Epithelial cell of esophagus (primary cell): ENCODE data around the gene HNRNPH1.

Source experiments
- DNase-seq: peaks from one replicate; pipeline ENCODE4 v3.0.0; 2010; ENCODE audit warnings: low read depth
- H3K4me3 ChIP-seq: 2 replicates; pipeline ENCODE4 v1.5.1; 2011; ENCODE audit warnings: mild to moderate bottlenecking, low read length, control low read depth
- TF ChIP-seq, protein P1 (sequence below): IDR thresholded peaks from 2 replicates; pipeline ENCODE4 v1.5.1; 2011; ENCODE audit warnings: low read depth, mild to moderate bottlenecking, low read length, control low read depth, inconsistent platforms; ENCODE audit not compliant: insufficient read depth; ENCODE audit errors: missing control alignments

HNRNPH1 gene

DNA sequence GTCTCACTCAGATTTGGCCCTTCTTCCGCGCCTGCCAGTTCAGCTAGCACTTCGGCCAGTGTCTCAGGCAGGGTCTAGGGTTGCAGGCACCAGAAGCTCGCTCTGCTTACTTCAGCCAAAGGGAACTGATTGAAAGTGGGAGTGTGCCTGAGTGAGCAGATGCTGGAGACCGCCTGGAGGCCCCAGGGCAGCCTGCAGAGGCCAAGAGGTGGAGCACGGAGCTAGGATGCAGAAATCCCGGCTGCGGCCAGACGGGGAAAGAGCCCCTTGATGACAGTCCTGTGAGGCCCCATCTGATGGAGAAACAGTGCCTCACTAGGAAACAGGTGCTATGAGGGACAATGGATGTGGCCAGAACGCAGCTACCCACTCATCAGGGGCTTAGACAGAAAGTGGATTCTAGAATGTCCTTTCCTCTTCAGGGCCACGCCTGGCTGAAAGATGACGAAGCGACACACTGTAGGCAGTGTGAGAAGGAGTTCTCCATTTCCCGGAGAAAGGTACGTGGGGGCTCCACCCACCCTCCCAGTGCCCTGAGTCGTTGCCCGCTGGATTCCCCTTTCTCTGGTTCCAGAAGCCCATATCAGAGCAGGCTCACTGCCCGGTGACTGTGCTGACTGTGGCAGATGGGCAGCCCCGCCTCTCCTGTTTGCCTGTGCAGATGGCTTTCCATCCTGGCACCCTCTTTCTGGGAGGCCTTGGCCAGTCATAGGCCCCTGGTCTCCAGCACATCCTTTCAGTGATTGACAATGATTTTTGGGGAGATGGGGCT is 16.1 kb downstream of the HNRNPH1 start:
- TF ChIP-seq, protein P1, sequence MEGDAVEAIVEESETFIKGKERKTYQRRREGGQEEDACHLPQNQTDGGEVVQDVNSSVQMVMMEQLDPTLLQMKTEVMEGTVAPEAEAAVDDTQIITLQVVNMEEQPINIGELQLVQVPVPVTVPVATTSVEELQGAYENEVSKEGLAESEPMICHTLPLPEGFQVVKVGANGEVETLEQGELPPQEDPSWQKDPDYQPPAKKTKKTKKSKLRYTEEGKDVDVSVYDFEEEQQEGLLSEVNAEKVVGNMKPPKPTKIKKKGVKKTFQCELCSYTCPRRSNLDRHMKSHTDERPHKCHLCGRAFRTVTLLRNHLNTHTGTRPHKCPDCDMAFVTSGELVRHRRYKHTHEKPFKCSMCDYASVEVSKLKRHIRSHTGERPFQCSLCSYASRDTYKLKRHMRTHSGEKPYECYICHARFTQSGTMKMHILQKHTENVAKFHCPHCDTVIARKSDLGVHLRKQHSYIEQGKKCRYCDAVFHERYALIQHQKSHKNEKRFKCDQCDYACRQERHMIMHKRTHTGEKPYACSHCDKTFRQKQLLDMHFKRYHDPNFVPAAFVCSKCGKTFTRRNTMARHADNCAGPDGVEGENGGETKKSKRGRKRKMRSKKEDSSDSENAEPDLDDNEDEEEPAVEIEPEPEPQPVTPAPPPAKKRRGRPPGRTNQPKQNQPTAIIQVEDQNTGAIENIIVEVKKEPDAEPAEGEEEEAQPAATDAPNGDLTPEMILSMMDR: no peak
- DNase-seq: no peak
- no peak overlapping the region for H3K4me3 ChIP-seq

DNA sequence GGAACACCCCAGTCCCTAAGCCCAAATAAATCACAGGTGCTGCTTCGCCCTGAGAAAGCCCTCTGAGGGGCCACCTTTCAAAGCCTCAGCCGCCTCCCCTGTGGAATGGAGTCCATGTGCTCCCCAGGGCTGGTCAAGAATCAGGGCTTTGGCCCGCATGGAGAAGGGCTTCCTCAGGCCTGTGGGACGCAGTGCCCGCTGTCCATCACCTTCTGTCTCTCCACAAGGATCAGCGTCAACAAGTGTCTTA is 16.6 kb downstream of the HNRNPH1 start:
- H3K4me3 ChIP-seq: no peak overlapping the region
- TF ChIP-seq, protein P1: no peak
- no peak for DNase-seq

DNA sequence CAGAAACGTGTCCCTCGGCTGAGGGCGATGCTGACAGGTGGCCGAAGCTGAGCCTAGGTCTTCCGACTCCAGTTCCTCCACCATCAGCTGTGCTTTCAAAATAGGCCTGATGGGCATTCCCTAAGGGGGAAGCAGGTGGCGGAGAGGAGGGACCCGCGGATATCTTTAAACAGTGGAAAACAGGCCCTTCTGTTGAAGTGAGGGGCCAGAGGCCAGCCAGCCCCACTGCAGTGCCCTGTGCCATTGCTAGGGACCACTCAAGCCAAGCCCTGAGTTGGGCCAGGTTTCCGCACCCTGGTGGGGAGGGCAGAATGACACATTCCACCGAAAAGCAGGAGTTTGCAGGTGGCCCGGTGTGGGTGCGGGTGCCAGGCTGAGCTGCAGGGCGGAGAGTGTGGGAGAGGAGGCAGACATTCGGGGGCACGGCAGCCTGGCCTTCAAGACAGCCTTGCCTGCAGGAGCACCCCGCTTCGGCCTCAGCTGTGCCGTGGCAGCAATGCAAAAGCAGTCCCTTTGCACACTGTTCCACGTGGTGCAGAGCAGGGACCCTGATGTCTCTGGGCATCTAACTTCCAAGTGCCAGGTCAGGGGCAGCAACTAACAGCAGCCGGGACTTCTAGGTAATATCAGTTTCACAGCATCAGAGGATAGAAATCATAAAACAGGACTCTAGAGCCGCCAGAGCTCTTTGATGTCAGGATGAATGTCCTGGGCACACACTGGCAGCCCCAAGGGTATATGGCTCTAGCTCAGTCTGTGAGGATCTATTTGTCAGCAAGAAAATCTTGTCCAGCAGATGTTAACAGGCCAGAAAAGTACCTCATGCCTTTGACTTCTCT is 17.2 kb downstream of the HNRNPH1 start:
- DNase-seq: no peak
- no peak overlapping the region for H3K4me3 ChIP-seq
- TF ChIP-seq, protein P1: no peak

DNA sequence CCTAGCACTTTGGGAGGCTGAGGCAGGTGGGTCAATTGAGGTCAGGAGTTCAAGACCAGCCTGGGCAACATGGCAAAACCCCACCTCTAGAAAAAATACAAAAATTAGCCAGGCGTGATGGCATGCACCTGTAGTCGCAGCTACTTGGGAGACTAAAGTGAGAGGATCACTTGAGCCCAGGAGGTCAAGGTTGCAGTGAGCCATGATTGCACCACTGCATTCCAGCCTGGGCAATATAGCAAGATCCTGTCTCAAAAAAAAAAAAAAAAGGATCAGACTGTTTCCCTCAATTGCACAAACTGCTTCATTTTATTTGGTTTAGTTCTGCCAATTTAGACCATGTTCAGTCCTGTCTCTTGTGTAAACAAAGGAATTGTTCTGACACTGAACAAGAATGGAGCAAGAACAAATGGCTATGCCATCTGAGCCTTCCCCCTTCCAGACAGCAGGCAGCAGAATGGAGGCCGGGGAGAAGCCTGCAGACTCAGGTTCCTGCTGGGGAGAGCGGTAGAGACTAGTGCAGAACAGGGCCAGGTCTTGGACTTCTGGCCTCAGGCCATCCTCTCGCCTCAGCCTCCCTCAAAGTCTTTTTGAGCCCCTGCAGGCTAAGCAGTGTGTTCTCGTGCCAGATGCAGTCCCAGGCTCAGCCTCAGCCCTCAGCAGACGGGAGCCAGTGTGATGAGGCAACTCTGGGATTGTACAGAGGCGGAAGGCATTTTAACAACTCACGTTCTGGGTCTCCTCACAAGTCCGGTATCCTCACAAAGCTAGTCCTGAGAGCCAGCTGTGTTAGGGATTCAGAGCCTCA is 18.2 kb downstream of the HNRNPH1 start:
- no peak overlapping the region for H3K4me3 ChIP-seq
- TF ChIP-seq, protein P1: no peak
- DNase-seq: peak; percentile 43

DNA sequence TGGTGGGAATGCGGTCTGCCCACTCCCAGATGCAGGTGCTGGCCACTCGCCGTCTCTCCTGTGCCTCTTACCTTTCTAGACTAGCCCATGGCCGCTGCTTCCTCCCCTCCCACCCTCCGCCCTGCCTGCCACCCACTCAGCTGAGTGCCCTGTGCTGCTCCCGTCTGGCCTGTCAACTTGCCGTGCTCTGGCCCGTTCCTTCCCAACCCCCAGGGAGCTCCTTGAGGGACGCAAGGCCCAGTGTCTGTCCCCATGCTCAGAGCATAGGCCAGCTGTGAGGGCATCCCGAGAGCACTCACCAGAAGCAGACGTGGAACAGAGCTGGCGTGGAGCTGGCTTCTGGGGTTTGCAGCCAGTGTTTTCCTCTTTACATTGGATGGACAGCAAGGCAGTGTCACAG is 20.2 kb downstream of the HNRNPH1 start:
- TF ChIP-seq, protein P1: no peak
- no peak overlapping the region for H3K4me3 ChIP-seq
- DNase-seq: no peak

DNA sequence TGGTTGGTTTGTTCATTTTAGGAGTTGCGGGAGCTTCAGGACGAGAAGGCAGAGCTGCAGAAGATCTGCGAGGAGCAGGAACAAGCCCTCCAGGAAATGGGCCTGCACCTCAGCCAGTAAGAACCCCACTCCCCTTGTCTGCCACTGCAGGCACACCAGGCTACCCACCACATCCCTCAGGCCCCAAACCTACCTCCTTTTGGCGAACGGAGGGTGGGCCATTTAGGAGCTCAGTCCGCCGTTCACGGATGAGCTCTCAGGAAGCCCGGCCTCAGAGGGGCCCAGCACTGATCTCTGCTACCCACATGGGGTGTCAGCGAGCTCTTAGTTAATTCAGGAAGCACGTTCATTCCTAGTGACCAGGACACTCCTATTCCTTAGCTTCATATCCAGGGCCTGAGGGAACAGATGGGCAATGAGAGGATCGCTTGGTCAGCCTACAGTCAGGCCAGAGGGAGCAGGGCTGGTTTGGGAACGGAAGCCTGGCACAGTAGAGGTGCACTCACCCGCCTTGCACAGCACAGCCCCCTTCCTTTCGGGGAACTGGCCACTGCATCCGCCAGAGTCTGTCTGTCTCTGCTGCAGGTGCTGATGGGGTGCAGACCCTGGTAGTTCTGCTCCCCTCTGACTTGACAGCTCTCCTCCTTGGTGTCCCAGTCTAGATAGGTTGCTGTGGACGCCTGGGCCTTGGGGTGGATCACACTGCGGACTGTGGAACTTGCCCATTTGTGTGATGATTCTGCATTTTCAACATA is 21.4 kb downstream of the HNRNPH1 start:
- H3K4me3 ChIP-seq: no peak overlapping the region
- TF ChIP-seq, protein P1: no peak
- no peak for DNase-seq
